Measurements from ENCODE around the gene SFXN2.
"Not testable (repeated sequence)": the region's sequence is repeated elsewhere in the genome, so short reads cannot be mapped to it uniquely, and the experiment has no call there.

SFXN2 gene

GRCh38 chr10:102681696-102682095 is 32.7 kb upstream of the SFXN2 start:
- no peak for DNase-seq

DNA sequence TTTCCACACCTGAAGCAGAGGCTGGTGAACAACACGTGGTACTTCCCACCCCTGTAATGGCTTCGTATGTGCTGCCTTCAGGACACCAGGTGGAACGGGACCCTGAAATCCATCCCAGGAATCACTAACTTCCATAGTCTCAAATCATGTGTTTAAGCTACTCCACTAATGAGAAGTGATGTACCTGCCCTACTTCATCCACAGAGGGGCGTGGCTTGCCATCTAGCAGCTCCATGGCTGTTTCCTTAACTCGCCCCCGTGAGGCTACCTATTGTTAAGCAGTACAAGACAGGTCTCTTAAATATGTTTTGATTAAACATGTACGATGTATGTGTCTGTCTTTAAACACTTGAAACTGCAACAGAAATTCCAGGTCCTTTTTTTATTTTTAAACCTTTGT is 32.0 kb upstream of the SFXN2 start:
- no peak for DNase-seq

DNA sequence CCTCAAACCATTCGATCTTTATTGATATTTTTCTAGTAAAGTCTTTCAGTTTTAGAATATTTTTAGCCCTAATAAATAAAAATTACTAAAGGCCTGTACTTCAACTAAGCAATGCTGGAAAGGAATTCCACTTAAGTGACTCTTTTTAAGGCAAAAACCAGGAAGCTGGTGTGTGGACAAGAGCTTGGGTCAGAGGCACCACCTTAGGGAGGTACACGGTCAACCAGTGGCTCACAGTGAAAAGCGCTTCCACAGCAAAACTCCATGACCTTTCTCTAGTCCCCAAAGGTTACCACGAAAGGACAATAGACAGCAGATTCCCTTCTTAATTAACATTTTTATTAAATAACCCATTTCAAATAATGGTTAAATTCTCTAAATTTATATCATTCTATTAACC is 31.5 kb upstream of the SFXN2 start:
- DNase-seq: no peak

DNA sequence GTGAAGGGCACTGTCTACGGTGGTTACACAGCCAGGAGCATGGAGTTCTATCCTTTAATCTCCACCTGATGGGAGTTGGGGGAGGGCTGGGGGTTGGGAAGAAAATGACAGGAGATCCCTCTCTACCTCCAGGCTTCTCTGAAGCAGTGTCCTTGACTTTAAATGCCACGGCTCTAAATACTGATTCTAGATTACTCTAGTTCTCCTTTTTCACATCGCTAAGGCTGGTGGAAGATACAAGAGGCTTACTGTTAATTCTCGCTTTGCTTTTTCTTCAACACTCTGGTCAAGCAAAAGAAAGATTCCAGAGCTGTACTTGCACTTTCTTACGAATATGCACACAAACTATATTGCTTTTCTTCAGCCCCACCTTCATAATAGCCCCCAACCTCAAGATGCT is 30.7 kb upstream of the SFXN2 start:
- no peak for DNase-seq

DNA sequence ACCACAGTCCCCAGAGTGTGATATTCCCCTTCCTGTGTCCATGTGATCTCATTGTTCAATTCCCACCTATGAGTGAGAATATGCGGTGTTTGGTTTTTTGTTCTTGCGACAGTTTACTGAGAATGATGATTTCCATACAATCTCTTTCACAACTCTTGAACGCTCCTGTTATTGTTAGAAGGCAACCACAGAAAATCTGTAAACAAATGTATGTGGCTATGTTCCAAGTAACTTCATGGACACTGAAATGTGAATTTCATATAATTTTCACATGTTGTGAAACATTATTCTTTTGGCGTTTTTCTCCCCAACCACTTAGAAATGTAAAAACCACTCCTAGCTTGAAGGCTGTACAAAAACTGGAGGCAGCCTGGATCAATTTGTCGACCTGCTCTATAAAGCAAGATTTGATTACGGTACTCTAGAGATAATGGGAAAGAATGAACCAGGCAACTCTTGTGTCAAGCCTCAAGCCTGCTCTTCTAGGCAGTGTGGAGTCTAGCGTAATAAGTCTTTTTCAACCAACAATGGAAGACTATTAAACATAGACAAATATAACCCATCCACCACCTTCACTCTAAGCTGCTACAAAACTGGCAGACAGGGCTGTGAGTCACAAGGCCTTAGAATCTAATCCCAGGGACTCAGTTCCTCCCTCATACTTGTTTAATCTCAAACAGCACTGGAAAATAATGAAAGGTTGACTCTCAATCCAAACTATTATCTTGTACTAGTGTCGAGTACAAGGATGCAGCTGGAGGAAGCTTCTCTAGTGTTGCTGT is 23.0 kb upstream of the SFXN2 start:
- DNase-seq: no peak

GRCh38 chr10:102695401-102695800 is 19.0 kb upstream of the SFXN2 start:
- DNase-seq: not testable (repeated sequence)

- DNase-seq: no peak
These were observed 17.7 kb upstream of the SFXN2 start for GRCh38 chr10:102696736-102697135.

DNA sequence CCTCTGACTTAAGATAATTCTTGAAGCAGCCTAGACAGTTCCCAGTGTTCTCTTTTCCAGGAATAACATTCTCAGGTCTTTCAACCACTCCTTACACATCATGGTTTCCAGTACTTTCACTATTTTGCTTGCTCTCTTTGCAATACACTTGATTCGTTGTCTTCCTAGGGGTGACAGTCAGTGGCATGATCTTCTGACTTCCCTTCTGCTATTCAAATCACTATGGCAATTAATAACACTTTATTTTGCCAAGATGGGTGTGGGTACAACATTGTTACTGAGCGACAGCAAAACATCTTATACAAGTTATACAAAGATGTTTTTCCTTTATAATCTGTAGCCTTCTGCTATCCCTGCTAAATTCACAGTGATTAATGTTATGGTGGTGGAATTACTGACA is 15.5 kb upstream of the SFXN2 start:
- no peak for DNase-seq

GRCh38 chr10:102701272-102701671 is 13.2 kb upstream of the SFXN2 start:
- peak in 2 of 3 donors; percentile 23 to 39 for DNase-seq

- no peak for DNase-seq
These were observed 12.6 kb upstream of the SFXN2 start for GRCh38 chr10:102701796-102702195.

DNA sequence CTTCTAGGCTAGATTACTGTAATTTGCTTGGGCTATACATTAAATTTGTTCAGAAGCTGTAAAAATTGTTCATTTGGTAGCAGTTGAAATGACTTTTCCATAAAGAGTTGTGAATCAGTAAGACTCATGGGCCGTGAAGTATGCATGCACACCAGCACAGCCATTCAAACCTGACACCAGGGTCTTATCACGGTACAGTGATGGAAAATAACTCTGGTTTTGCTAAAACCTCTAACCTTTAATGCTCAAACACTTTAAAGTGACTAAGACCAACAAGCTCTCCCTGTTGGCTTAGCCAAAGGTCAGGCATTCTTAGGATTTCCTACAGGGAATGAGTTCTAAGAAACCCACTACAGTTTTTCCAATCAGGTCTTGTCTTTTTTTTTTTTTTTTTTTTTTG is 11.7 kb upstream of the SFXN2 start:
- DNase-seq: no peak

GRCh38 chr10:102704915-102705314 is 9.5 kb upstream of the SFXN2 start:
- DNase-seq: no peak

- peak in 1 of 3 donors; percentile 38 for DNase-seq
These were observed 8.9 kb upstream of the SFXN2 start for GRCh38 chr10:102705531-102705930.

- no peak for DNase-seq
These were observed 3.8 kb upstream of the SFXN2 start for GRCh38 chr10:102710609-102711008.

DNA sequence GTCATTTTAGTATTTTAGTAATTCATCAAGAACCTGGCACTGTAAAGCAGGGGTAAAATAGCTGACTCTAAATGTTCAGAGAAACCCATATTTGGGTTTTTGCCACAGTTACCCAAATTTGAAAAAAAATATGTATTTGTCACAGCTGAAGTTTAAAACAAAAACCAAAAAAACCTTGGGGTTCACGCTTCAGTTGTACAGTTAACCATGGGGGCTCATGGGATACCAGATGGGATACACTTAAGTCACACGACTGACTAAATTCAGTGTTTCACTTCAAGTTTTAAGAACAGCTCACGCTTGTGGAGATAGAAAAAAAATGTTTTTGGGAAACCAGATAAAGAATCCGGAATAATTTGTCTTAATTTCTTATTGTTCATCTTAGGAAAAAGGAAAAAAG is 2.3 kb upstream of the SFXN2 start:
- no peak for DNase-seq

DNA sequence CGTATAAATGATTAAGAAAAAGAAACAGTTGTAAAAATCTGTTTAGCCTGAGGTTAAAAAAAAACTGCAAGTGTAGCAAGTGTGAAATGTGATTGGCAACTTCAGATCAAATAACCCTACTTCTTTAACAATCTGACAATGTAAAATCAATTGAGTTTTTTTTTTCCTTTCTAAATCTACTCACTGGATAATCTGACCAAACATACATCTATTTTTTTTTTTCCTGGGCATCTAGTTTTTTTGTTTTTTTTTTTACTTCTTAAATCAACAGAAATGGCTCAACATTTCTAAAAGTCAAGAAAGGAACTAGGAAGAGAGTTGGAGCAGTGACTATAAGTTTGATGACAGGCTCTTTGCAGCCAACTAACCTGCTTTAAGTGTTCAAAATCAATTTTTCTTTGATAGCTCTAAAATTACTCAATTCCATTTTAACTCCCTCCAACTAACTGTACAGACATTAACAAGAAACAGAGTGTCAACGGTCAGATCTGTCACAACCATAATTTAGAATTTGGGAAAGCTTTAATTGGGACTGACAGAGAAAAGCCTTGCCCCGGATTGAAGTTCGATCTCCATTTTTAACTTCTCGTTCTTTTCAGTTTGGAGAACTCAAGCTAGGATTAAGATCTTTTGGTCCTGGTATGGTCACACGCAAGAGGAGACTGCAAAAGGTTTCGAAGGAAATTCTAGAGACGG is 1.4 kb upstream of the SFXN2 start:
- peak in 2 of 3 donors; percentile 23 to 31 for DNase-seq

DNA sequence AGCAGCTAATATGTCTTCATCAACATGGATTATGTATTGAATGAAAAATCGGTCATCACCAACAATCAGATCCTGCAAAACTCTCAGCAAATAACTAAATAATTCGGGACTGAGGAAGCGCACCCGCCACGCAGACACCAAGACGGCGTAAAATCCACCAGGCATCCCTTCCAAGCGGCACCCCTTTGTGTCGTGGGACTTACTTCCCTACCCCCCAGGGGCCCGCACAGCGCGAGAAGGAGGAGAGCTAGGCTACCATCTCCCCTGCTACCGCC is 960 bp upstream of the SFXN2 start:
- DNase-seq: peak; percentile 83 to 93 (median 88)

DNA sequence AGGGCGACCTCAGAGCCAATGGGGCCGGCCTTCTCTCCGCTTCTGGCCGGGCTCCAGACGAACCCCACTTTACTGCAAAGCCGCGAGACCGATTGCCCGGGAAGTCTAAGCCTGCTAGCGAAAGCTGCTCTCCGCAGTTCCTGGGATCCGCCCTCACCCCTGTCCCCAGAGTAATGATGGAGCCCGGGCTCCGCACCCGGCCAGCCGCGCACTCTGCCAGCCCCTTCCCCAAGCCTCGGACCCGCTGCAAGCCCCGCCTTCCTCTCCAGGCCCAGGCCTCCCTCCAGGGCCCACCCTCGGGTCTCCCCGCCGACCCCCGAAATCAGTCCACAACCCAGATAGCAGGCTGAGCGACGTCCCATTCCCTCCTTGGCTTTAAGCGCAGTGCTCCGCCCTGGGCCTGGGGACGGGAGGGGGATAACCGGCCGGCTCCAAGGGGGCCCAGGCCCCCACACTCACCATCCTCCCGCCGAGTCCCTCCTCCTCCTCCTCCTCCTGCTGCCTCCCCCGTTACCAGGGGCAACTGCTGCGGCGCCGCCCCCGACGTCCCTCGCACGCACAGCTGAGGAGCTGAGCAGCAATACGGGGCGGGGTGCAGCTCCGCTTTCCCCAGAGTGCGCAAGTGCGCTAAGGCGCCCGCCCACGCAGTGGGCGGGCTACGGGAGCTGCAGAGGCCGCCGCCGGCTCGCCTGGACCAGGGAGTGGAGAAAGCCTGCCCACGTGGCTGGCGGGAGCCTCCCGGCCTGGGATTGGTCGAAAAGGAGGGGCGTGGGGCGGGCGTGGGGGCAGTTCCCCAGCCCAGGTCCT is 419 bp upstream of the SFXN2 start, which contains the start of gene ARL3:
Gene ARL3, minus strand, starts transcription at position 584 of the 807 bp plus-strand sequence. Its CDS starts 122 bp downstream, at position 462.
- peak; percentile 100 for DNase-seq

GRCh38 chr10:102715880-102716279 is 1.4 kb downstream of the SFXN2 start:
- no peak for DNase-seq

DNA sequence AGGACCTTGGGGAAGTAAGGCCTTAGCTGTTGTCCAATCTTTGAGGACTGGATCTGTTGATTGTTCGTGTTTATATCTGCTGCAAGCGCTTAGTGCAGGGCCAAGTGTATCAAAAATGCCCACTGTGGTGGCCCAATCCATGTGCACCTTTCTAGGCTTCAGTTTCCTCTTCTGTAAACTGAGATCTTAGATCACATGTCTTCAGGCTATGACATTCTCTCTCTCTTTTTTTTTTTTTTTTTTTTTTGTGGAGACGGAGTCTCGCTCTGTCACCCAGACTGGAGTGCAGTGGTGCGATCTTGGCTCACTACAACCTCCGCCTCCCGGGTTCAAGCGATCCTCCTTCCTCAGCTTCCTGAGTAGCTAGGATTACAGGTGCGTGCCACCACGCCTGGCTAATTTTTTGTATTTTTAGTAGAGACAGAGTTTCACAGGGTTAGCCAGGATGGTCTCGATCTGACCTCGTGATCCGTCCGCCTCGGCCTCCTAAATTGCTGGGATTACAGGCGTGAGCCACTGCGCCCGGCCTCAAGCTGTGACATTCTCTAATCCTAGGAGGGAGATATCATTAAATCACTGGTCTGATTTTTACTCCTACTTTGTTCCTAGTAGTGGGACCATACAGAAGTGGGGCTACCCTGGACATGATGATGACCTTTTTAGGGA is 2.6 kb downstream of the SFXN2 start:
- DNase-seq: not testable (repeated sequence)

GRCh38 chr10:102718220-102718619 is 3.8 kb downstream of the SFXN2 start:
- no peak for DNase-seq

- no peak for DNase-seq
These were observed 5.9 kb downstream of the SFXN2 start for GRCh38 chr10:102720337-102720736.

- no peak for DNase-seq
These were observed 6.4 kb downstream of the SFXN2 start for GRCh38 chr10:102720775-102721301.
